ENCODE measurements around the gene INPP5K.

INPP5K gene

DNA sequence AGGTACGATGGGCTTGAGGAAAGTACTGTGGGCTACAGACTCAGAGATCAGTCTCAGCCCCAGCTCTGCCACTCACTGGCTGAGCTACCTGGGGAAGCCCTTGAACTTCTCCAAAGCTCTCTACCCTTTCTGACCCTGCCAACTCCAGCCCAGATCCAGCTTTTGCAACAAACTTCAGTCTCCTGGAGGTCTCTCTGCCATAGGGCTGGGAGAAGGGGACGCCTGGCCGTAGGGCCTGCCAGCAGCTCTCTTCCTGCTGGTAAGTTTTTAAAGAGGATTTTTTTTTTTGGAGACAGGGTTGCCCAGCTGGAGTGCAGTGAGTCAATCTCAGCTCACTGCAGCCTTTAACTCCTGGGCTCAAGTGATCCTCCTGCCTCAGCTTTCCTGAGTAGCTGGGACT lies 11.5 kb downstream of the INPP5K start:
- DNase-seq, result no peak

DNA sequence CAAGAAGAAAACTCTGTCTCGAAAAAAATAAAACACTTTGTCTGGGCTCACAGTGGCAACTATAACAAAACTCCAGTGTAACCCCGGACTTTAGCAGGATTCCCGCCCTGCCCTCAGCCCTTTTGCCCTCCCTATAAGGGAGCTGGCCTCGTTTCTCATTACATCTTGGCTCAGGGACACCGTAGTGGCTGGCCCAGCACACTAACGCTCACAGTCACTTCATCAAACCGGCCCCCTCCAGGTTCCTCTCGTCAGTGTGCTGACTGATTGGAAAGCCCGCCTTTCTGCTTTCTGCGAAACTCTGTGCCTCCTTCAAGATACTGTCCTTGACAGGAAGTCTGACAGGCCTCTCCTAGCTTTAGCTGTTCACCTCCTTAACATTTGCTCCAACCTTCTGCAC lies 12.7 kb downstream of the INPP5K start:
- no peak for DNase-seq

DNA sequence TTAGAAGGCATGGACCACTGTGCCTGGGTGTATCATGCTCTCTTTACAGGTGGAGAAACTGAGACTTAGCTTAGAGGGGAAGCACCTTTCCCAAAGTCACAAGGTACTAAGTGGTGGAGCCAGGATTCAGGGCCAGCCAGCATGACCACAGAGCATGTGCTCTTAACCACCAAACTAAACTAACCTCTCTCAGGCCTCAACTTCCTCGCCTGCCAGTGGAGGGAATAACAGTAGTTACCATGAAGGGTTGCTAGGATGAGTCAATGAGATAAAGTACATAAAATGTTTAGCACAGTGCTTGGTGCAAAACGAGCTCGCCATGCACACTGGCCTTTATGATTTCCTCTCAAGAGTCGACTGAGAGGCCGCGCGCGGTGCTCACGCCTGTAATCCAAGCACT lies 17.5 kb downstream of the INPP5K start:
- DNase-seq, result no peak

DNA sequence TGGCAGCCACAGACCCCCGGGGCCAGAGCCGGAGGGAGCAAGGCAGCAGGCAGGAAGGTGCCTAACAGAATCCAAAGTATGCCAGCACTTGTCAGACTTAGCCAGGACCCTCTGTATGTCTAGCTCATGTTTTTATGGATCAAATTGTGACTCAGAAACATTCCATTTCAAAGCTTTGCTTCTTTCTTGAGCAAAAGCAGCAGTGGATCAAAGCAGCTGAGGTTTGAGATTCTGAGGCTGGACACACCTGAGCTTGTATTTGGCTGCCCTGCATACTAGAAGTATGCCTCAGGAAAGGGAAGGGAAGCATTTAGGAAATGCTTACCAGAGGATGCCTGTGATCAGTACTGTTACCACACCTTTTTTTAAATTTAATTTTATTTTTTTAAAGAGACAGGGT lies 18.2 kb downstream of the INPP5K start:
- no peak for DNase-seq

DNA sequence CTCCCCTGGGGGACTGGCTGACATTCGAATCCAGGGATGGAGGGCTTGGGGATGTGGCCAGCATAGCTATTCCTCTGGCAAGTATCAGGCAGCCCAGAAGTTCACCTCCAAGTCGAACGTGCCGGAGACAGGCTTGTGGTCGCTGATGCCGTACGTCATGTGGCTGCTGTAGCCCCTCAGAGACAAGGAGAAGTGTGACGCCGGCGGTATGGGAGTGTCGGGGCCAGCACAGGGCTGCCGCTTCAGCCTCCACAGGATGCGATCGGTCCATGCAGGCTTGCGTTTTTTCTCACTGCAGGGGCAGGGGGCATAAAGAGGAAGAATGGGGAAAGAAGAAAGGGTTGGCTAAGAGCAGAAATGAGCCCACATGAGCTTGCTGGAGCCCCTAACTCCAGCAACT lies 18.6 kb downstream of the INPP5K start:
- no peak for DNase-seq

DNA sequence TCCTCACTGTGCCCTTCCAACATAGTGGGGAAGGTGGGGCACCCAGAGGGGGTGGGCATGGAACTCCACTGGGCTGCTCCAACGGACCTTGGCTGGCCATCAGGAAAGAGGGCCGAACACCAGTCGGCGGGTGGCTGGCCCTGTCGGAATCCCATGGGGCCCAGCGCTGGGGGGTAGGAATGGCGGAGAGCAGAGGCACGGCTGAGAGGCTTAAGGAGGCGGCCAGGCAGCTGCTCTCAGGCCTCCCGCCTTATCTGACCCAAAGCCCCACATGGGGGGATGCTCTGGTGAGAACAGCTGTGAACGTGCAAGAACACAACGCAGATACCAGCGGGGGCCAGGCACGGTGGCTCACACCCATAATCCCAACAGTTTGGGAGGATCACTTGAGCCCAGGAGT lies 19.5 kb downstream of the INPP5K start:
- no peak for DNase-seq

DNA sequence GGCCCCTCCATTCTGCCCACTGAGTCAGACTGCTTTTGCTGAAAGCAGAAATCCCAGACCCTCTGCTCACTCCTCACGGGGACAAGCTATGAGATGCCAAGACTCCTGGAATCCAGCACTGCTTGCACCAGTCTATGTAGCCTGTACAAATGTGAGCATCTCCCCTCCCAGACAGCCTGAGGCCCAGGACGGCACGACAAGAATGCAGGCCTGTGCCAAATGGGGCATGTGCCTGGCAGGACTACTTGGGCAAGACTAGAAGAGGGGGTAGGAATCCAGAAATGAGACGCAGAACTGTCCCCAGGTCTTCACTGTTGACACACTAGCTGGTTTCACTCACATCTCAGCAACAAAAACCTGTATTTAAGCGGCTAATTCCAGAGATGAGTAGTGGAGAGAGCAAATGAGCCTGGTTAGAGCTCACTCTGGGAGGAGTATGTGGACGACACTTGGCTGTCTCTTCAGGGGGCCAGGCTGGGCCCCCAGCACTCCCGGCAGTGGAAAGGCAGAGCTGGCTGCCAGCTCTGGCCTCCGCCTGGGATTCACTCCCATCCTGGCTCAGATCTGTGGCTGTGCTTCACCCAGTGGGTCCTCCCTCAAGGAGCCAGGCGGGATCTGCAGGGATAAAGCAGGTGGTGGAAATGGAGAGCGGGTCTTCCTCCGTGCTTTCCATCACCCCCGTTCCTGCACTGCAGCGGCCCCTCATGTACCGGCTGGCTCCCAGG lies 21.0 kb downstream of the INPP5K start:
- DNase-seq, result peak; percentile 29

DNA sequence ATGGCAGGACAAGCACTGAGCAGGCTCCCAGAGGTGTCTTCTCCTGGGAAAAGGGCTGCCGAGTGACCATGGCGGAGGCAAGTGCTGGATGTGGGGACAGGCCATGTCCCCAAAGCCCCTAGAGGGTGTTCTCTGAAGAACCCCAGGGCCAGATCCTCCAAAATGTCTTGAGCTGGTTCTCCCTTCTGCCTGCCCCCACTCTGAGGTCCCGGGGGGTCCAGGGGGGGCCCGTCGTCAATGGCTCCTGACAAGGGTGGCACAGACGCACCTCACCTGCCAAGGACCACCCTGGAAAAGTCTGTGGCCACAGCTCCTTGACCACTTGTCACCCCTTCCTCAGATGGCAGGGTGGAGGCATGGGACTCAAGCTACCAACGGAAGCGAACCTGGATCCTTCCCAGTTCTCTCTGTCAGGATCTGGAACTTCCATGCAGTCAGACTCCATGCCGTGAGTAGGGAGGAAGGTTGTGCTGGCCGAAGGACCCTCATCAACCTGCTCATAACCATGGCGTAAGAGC lies 21.6 kb downstream of the INPP5K start:
- no peak for DNase-seq

DNA sequence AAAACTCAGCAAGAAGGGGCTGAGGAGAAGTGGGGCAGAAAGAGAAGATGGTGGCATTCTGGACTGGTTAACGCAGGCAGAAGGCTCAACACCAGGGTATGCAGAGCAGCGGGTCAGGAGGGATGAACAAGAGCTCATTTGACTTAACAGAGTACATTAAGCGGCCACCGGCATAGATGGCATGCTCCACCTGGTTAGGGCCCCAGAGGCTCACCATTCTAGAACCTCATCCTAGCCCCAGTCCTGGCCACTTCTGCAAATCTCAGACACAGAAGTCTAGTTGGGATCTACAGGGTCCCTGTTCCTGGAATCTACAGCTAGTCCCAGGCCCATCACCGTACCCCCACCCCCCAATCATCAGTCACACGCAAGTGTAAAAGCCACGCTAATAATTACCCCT lies 22.2 kb downstream of the INPP5K start:
- DNase-seq, result no peak

DNA sequence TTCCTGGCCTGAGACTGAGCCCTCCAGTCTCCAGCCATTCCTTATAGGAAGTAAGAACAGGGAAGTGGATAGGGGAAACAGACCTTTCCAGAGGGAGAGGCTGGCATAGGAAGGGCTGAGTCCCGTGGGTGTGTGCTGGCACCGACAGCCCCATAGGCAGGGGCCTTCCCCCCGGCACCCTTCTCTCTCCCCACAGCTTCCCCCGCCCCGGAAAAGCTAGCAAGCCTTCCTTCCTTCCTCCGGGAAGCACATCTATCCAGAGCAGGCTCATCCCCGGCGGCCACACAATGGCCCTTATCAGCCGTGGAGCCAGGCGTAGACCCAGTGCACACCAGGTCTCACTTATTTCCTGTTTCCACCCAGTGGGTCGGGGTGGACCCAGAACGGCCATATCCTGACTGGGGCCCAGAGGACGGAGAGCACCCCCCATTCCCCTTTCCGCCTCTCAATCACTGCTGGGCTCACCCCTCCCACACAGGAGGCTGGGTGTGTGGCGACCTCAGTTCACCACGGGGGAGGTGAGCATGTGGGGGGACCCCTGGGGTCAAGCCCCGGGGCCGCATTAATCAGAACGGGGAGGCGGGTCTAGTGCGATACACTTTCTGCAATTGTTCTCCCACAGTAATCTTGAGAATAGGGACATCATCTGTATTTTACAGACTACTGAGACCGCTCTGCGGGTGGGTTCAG lies 23.0 kb downstream of the INPP5K start:
- no peak for DNase-seq

DNA sequence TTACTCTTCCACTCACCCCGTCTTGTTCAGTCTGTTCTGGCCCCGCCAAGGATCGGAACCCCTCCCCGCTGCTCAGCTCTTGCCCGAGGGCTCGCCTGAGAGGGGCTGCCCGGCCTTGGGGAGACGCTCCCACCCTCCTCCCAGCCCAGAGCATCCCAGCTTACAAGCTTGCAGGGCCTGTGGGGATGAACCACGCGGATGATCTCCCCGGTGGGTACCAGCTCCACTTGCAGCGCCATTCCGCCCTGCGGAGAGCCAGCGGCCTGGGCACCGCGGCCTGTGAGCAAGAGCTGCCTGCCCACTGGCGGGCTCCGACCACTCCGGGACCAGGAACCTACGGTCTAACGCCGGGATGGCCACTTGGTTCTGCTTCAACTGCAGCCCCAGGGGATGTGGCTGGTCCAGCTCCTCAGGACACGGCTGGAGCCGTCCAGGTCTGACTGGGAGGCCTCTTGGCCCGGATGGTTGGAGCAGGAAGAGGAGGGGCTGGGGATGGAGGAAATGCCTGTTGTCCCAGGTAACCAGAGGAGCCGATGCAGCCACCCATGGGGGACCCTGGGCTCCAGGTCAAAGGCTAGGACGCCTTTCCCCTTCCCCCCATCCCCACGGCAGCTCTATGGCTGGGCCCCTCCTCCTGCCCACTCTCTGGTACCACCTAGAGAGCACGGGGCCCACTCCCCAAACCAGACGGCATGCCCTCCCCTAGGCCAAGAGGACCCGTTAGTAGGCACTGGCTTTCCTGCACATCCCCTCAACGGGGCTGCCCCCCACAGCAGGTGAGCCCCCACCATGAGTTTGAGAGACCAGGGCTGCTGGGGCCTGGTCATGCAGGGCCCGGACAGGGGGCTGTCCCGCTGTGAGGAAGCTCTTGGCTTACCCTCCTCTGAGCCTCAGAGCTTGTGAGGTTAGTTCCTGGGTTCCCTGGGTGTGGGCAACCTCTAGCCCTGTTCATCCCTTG lies 23.9 kb downstream of the INPP5K start, which contains the start of gene MYO1C:
TSS of gene MYO1C (minus strand) at position 438 of the 958 bp plus-strand sequence. CDS start at position 239, 199 bp downstream.
- DNase-seq, result no peak

DNA sequence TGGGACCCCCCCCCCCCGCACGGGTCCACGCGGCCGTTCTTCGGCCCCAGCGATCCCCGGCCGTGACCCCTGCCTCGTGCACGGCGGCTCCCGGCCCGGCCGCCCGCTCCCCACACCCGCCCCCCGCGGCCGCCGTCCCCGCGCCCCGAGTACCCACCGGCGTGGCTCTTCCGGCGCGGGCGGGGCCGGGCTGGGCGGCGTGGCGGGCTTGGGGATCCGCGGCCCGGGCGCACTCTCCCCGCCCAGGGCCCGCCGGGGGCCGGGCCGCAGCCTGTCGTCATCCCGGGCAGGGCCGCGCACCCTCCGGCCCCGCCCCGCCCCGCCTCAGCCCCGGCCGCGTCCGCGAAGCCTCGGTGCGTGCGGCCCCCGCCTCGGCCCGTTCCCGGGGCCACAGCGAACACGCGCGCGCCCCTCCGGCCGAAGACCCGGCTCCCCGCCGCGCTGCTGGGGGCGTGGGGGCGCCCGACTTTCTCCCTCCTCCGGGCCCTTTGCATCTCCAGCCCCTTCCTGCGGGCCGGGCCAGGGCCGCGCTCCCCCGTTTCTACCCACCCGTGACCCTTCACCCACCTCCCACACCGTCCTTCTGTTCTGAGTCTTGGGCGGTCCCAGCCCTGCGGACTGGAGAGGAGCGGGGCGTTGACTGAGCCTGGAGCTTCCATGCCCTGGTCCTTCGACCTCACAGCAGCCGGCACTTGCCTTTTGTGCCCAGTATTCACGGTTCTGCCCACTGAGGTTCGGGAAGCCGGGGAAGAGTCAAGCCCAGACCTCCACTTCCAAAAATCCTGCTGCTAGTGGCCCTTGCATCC lies 24.8 kb downstream of the INPP5K start:
- DNase-seq, result no peak

DNA sequence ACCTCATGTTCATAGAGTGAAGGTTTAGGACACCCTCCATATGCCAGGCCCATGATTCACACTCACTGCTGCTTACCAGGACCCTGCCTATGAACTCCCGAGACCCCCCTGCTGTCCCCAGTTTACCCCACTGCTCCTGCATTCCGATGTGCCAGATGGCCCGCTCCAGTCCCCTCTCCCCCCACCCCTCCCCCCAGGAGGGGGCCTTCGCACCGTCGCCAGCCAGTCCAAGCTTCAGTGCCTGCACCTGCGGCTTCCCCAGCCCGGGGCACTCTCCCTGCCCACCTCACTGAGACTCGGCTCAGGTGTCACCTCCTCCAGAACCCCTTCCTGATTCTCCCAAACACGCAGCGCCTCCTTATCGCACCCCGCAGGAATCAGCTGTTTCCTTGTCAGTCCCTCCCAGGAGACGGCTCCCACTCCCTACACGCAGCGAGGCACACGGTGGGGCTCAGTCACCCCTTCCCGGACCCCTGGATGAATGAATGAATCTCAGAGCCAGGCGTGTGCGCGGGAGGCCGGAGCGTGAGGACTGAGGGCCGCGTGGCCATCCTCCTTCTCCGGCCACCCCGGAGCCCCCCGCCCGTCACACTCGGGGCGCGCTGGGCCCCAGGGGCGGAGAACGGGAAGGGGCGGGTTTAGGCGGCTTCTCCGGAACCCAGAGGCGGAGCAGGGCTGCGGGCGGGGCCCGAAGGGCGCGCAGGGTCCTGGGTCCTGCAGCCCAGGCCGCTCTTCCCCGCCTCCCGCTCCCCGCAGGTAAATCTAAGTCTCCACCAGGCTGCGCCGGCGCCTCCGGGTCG lies 25.6 kb downstream of the INPP5K start:
- DNase-seq, result no peak

DNA sequence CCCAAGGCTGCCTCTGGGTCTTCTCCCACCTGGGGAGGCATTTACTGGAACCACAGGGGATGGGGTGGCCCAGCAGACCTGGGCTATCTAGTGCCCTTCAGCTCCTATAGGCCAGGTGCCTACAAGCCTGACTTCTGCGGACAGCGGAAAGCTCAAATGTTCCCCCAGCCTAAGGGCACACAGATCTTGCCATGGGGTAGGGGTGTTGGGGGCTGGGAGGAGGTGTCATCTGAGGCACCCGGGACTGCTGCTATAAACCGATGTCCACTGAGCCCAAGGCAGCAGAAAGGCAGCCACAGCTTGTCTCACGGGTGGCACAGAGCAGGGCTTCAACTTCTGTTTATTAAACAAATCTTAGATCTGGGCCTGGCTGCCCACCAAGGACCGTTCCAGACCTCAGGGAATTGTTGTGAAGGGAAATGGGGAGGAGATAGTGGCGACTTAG lies 27.6 kb downstream of the INPP5K start:
- no peak for DNase-seq

DNA sequence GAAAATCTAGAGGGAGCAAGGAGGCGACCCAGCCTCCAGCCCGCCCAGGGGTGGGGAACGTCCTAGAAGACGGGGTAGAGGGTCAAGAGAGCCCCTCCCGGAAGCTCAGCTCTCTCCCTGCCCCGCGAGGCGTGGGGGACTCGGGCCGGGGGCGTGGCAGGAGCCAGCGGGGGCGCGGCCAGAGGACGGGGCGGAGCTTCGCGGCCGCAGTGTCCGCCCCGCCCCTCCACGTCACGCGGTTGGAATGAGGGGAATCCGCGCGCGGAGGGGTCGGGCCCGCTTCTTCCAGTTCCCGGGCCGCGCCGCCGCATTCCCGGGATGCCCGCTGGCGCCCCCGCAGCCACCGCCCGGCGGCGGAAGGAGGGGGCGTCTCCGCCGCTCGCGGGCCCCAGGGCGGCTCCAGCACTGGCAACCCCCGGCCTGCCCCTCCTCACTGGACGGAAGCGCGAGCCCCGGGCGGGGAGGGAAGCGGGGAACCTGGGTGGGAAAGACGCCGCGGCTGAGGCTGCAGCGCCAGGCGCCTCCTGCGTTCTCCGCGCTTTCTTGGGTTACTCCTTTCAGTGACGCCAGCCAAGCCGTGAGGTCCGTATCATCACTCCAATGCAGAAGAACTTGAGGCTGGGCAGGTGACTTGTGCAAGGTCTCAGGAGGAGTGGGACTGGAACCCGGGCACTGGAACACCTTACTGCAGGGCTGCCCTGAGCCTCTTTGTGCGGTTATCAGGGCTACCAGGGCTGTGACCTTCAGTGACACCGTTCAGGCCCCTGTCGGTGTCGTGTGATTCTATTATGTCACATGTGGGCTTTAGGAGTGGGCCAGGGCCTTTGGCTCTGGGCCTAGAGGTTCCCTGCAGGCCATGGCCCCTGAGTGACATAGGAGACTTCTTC lies 28.2 kb downstream of the INPP5K start:
- no peak for DNase-seq

DNA sequence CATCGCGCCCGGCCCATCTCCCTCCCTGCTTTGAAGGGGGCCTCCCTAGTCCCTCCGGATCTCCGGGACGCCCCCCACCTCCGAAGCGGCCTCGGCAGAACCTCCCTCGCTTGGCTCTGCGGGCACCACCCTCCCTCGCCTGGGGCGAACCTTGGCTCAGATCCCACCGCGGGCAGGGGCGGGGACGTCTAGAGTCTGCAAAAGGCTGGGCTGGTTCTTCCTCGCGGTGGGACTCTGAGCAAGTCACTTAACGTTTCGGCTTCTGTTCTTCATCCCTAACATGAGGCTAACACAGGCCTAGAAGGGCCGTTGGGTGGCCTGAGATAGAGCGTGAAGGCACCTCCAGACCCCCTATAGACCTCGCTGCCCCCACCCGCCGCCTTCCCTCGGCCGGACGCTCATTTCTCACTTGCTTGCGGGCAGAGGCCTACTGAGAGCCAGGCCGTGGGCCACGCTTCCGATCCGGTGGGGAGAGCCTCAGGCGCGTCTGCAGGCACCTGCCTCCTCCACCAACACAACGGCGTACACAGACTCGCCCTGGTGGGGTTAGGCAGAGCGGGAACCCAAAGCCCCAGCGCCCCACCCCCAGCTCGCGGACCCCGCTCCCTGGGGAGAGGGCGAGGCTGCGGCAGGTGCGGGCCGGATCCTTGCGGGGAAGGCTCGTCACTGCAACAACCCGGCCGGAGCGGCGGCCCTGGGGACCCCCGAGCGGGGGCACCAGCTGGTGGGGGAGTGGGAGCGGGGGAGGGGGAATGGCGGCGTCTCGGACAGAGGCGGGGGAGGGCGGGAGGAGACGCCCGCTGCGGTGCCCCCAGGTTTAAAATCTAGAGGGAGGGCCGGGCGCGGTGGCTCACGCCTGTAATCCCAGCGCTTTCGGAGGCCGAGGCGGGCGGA lies 29.4 kb downstream of the INPP5K start:
- no peak for DNase-seq

DNA sequence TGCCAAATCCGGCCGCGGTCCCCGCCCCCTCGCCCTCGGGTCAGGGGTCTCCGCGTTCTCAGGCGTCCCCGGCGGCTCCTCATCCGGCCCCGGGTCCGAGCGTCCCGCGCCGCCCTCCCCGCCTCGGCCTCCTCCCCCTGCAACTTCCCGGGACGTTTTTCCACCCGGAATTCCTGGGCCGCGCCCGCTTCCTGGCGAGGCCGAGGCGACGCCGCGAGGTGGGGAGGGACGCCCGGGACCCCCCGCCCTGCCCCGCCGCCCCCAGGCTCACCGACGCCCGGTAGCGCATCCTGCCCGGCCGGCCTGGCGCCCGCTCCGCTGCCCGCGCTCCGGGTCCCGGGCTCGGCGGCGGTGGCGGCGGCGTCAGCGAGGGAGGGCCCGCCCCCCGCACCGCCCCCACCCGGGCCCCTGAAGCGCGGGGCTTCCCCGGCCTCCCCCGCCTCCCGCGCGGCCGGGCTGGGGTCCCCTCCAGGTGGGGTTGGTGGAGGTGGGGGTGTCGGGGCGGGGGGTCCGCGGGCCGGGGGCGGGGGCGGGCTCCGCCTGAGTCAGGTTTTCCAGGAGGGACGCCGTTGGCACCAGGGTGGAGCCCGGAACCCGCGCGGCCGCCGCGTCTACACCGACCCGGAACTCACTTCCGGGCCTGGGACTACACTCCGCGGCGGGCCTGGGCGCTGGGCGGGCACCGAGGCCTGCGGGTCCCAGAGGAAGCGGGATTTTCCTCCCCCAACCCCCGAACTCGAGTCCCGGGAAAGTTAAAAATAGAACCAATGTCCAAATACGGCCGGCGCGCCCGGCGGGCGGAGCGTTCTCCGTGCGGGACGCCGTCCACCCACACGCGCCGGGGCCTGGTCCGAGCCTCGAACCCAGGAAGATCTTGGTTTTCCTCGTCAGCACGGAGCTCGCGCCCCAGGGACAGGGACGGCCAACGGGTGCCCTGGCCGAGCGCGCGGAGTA lies 30.7 kb downstream of the INPP5K start:
- no peak for DNase-seq

All from NCI-H446 treated with DMSO at 0.1 percent for 48 hours (cell line).